Epidermal melanocyte (primary cell): ENCODE results near the gene HSD17B1.

Source experiments
- DNase-seq: peaks from one replicate; pipeline ENCODE4 v3.0.0; 2011; ENCODE audit warnings: low spot score; ENCODE audit not compliant: insufficient read length

The HSD17B1 gene

GRCh38 chr17:42566883-42567573 is 14.3 kb downstream of the HSD17B1 start, which contains the start of gene MLX:
TSS of gene MLX (plus strand) at chr17:42567100. CDS start at chr17:42567125, 25 bp downstream.
- DNase-seq: peak; percentile 99

- no peak for DNase-seq
These were observed 15.8 kb downstream of the HSD17B1 start for GRCh38 chr17:42568341-42569111.

- no peak for DNase-seq
These were observed 18.9 kb downstream of the HSD17B1 start for GRCh38 chr17:42571435-42572225.

- no peak for DNase-seq
These were observed 20.4 kb downstream of the HSD17B1 start for GRCh38 chr17:42573095-42573494.

GRCh38 chr17:42574463-42574862 is 21.7 kb downstream of the HSD17B1 start:
- DNase-seq: no peak

GRCh38 chr17:42577140-42577531 is 24.4 kb downstream of the HSD17B1 start:
- DNase-seq: no peak

- peak; percentile 96 for DNase-seq
These were observed 25.0 kb downstream of the HSD17B1 start, which contains the start of gene PSMC3IP for GRCh38 chr17:42577532-42578281. TSS of gene PSMC3IP (minus strand) at chr17:42577729. CDS start at chr17:42577686, 43 bp downstream.

GRCh38 chr17:42578282-42578869 is 25.7 kb downstream of the HSD17B1 start:
- DNase-seq: peak; percentile 79

GRCh38 chr17:42579794-42580551 is 27.2 kb downstream of the HSD17B1 start:
- no peak for DNase-seq

GRCh38 chr17:42581744-42582270 is 29.1 kb downstream of the HSD17B1 start:
- DNase-seq: no peak

- DNase-seq: no peak
These were observed 32.2 kb downstream of the HSD17B1 start for GRCh38 chr17:42584880-42585279.

GRCh38 chr17:42585353-42585752 is 32.6 kb downstream of the HSD17B1 start:
- DNase-seq: no peak

GRCh38 chr17:42586514-42587230 is 33.9 kb downstream of the HSD17B1 start:
- no peak for DNase-seq

GRCh38 chr17:42590886-42591285 is 38.2 kb downstream of the HSD17B1 start:
- DNase-seq: no peak

GRCh38 chr17:42591411-42591810 is 38.7 kb downstream of the HSD17B1 start:
- DNase-seq: no peak

- DNase-seq: no peak
These were observed 43.7 kb downstream of the HSD17B1 start for GRCh38 chr17:42596386-42596785.

GRCh38 chr17:42598905-42599304 is 46.2 kb downstream of the HSD17B1 start:
- DNase-seq: no peak

GRCh38 chr17:42603318-42603717 is 50.6 kb downstream of the HSD17B1 start:
- no peak for DNase-seq
